AG10803 (cell line): ENCODE results near the gene IFFO2.

ENCODE experiments used
- DNase-seq: peaks from one replicate; pipeline ENCODE4 v3.0.0; 2010; ENCODE audit warnings: low read depth
- H3K4me3 ChIP-seq: 2 replicates; pipeline ENCODE4 v1.5.1; 2011; ENCODE audit warnings: mild to moderate bottlenecking, low read length, control low read depth
- CTCF ChIP-seq: conservative IDR thresholded peaks from 2 replicates; pipeline ENCODE4 v1.5.1; 2011; ENCODE audit warnings: mild to moderate bottlenecking, low read length, control low read depth, inconsistent platforms

Gene IFFO2

GRCh38 chr1:18997508-18997907 is 41.0 kb upstream of the IFFO2 start:
- TF ChIP-seq CTCF: no peak
- no peak overlapping the region for H3K4me3 ChIP-seq
- DNase-seq: no peak

- H3K4me3 ChIP-seq: no peak overlapping the region
- no peak for TF ChIP-seq CTCF
- DNase-seq: no peak
Observed at GRCh38 chr1:18996548-18997177, 40.2 kb upstream of the IFFO2 start.

- DNase-seq: no peak
- no peak for TF ChIP-seq CTCF
- no peak overlapping the region for H3K4me3 ChIP-seq
Observed at GRCh38 chr1:18994381-18994780, 37.9 kb upstream of the IFFO2 start.

GRCh38 chr1:18992646-18993045 is 36.2 kb upstream of the IFFO2 start:
- TF ChIP-seq CTCF: no peak
- H3K4me3 ChIP-seq: no peak overlapping the region
- DNase-seq: no peak

DNA sequence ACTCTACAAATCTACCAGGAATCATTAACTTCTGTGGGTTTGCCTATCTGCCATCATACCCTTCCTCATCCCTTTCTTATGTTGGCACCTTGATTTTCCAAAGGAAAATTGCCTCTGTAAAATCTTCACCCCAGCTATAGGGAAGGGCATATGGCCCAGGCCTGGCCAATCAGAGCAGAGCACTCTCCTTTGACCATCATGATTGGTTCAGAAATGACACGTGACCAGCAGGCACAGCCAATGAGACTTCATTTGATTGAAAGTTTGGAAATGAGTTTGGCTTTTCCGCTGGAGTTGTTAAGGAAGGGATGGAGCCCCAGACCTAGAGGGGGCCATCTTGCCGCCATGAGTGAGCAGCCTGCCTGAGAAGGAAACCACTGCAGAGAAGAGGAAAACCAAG is 35.1 kb upstream of the IFFO2 start:
- no peak for TF ChIP-seq CTCF

DNA sequence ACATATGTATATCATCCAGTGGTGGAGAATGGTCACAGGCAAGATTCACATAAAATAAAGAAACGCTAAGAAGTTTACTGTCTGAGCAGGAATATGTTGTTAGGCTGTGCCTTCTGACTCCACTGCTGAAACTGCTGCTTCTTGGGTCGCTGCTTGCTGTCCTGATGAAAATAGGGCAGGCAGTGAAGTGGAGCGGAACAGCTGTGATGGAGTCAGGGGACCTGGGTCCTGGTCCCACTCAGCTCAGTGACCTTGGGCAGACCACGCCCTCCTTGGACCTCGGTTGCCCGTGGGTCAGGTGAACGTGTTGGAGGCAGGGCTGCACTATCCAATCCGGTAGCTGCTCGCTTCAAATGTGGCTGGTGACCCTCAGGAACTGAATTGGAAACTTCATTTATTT is 33.4 kb upstream of the IFFO2 start:
- no peak for DNase-seq
- TF ChIP-seq CTCF: no peak
- no peak overlapping the region for H3K4me3 ChIP-seq

More for the DNA sequence above, 35.1 kb upstream of the IFFO2 start:
- DNase-seq: no peak
- H3K4me3 ChIP-seq: no peak overlapping the region

- H3K4me3 ChIP-seq: no peak overlapping the region
- TF ChIP-seq CTCF: no peak
- DNase-seq: no peak
Observed at GRCh38 chr1:18989176-18989799, 32.8 kb upstream of the IFFO2 start.
